ENCODE measurements around the gene PRKAR1B.

GRCh38 chr7:742791-743190, 15.7 kb upstream of the PRKAR1B start:
- TF ChIP-seq CTCF (conservative IDR thresholded peaks at IDR 0.05; ENCODE audit: low read length) (no peak), EZH2phosphoT487 (IDR thresholded peaks at IDR 0.05; ENCODE audit: borderline replicate concordance, low read depth, low read length) (no peak)
